Activated naive CD4-positive, alpha-beta T cell (primary cell): ENCODE results near the gene PCCA.
"Not testable (repeated sequence)": the region's sequence is repeated elsewhere in the genome, so short reads cannot be mapped to it uniquely, and the experiment has no call there.

Experiments
- DNase-seq, 4 experiments: peaks; one replicate each; lab custom pipeline; 2025; lab: John Stamatoyannopoulos, UW

PCCA gene

GRCh38 chr13:100306030-100306429, 217.1 kb downstream of the PCCA start:
- no peak for DNase-seq

GRCh38 chr13:100306434-100306999, 217.6 kb downstream of the PCCA start:
- no peak for DNase-seq

GRCh38 chr13:100314132-100314910, 225.4 kb downstream of the PCCA start:
- no peak for DNase-seq

GRCh38 chr13:100315522-100315921, 226.6 kb downstream of the PCCA start:
- DNase-seq: no peak

GRCh38 chr13:100318473-100318872, 229.6 kb downstream of the PCCA start:
- not testable (repeated sequence) for DNase-seq

- DNase-seq: no peak
Observed at GRCh38 chr13:100323937-100324336, 235.0 kb downstream of the PCCA start.

GRCh38 chr13:100330662-100331061, 241.8 kb downstream of the PCCA start:
- DNase-seq: no peak

- no peak for DNase-seq
Observed at GRCh38 chr13:100333141-100333540, 244.2 kb downstream of the PCCA start.

GRCh38 chr13:100334214-100334613, 245.3 kb downstream of the PCCA start:
- DNase-seq: no peak

GRCh38 chr13:100336795-100337516, 248.1 kb downstream of the PCCA start:
- no peak for DNase-seq

- no peak for DNase-seq
Observed at GRCh38 chr13:100338275-100338674, 249.4 kb downstream of the PCCA start.

- no peak for DNase-seq
Observed at GRCh38 chr13:100339411-100339940, 250.6 kb downstream of the PCCA start.

GRCh38 chr13:100340865-100341264, 252.0 kb downstream of the PCCA start:
- DNase-seq: no peak

GRCh38 chr13:100341327-100341726, 252.4 kb downstream of the PCCA start:
- no peak for DNase-seq

- no peak for DNase-seq
Observed at GRCh38 chr13:100344544-100344943, 255.7 kb downstream of the PCCA start.

GRCh38 chr13:100347968-100348367, 259.1 kb downstream of the PCCA start:
- no peak for DNase-seq

- no peak for DNase-seq
Observed at GRCh38 chr13:100349594-100349993, 260.7 kb downstream of the PCCA start.

- DNase-seq: no peak
Observed at GRCh38 chr13:100350601-100351000, 261.7 kb downstream of the PCCA start.

- DNase-seq: no peak
Observed at GRCh38 chr13:100356426-100356825, 267.5 kb downstream of the PCCA start.

GRCh38 chr13:100356889-100357288, 268.0 kb downstream of the PCCA start:
- DNase-seq: no peak

GRCh38 chr13:100357764-100358163, 268.9 kb downstream of the PCCA start:
- no peak for DNase-seq

- DNase-seq: no peak
Observed at GRCh38 chr13:100361504-100361903, 272.6 kb downstream of the PCCA start.

- DNase-seq: no peak
Observed at GRCh38 chr13:100362371-100362770, 273.5 kb downstream of the PCCA start.
